RWPE1 (cell line): ENCODE data around the gene SGK1.
"Not testable (repeated sequence)": the region's sequence is repeated elsewhere in the genome, so short reads cannot be mapped to it uniquely, and the experiment has no call there.

Source experiments
- CTCF ChIA-PET: fragments of 350-600 bp; sonication (Branson Sonifier 250); formaldehyde crosslinking; extraction: SDS; loops from one replicate; lab custom pipeline; 2021; lab: Yijun Ruan, JAX
- POLR2A ChIA-PET: fragments of 400-600 bp; formaldehyde crosslinking; extraction: SDS; loops from one replicate; lab custom pipeline; 2020; ENCODE audit warnings: antibody characterized with exemption; ENCODE audit not compliant: low non-redundant PET; lab: Yijun Ruan, JAX
- DNase-seq: peaks from one replicate; pipeline ENCODE4 v3.0.0; 2012; ENCODE audit warnings: low spot score
- H3K27ac ChIP-seq: fragments of 450-650 bp; 2 replicates; pipeline ENCODE4 v1.5.1; 2017
- TF ChIP-seq, protein P1 (sequence below): fragments of 450-650 bp; conservative IDR thresholded peaks from 2 replicates; pipeline ENCODE4 v1.5.1; 2017; ENCODE audit warnings: low read depth, mild to moderate bottlenecking

The SGK1 gene

DNA sequence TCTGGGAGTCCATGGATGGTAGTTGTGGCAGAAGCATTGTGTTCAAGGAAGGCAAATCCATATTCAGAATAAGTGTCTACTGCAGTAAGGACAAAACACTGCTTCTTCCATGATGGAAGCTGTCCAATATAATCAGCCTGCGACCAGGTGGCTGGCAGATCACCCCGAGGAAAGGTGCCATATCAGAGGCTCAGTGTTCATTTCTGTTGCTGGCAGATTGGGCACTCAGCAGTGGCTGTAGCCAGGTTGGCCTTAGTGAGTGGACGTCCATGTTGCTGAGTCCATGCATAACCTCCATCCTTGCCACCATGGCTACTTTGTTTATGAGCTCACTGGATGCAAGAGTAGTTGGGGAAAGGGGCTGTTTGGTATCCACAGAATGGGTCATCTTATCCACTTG is 130.2 kb downstream of the SGK1 start:
- DNase-seq: no peak
- POLR2A ChIA-PET: no interaction called here
- H3K27ac ChIP-seq: no peak overlapping the region
- CTCF ChIA-PET: no interaction called here
- TF ChIP-seq, protein P1, sequence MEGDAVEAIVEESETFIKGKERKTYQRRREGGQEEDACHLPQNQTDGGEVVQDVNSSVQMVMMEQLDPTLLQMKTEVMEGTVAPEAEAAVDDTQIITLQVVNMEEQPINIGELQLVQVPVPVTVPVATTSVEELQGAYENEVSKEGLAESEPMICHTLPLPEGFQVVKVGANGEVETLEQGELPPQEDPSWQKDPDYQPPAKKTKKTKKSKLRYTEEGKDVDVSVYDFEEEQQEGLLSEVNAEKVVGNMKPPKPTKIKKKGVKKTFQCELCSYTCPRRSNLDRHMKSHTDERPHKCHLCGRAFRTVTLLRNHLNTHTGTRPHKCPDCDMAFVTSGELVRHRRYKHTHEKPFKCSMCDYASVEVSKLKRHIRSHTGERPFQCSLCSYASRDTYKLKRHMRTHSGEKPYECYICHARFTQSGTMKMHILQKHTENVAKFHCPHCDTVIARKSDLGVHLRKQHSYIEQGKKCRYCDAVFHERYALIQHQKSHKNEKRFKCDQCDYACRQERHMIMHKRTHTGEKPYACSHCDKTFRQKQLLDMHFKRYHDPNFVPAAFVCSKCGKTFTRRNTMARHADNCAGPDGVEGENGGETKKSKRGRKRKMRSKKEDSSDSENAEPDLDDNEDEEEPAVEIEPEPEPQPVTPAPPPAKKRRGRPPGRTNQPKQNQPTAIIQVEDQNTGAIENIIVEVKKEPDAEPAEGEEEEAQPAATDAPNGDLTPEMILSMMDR: no peak

DNA sequence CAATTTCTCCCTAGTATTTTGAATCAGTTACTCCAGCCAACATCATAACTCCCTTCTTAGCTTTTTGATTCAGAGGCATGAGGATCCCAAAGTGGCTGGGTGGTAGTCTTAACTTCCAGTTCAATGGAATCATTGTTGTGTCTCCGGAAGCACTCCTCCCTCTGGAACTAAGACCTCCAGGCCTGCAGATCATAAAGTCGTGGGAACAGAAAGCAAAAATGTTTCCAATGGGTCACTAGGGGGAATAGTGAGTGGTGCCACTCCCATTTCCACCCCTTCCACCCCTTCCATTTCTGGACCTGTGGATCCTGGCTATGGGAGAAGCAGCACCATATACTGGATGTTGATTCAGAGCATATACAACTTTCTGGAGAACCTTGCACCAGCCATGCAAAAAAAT is 130.8 kb downstream of the SGK1 start:
- ChIA-PET POLR2A (no interaction called here), CTCF (interaction anchor here (0.5 kb wide), 1 partner anchor 1374 kb away, joined by 5 read pairs; no protein-coding TSS in a partner anchor)
- TF ChIP-seq, protein P1: no peak
- H3K27ac ChIP-seq: no peak overlapping the region
- no peak for DNase-seq

GRCh38 chr6:134186355-134186754 is 131.6 kb downstream of the SGK1 start:
- TF ChIP-seq, protein P1: no peak
- no peak for DNase-seq
- POLR2A ChIA-PET: no interaction called here
- no peak overlapping the region for H3K27ac ChIP-seq
- CTCF ChIA-PET: interaction anchor here (0.5 to 0.6 kb wide), 2 partner anchors 637 to 1375 kb away, joined by 3 to 5 read pairs; no protein-coding TSS in a partner anchor

DNA sequence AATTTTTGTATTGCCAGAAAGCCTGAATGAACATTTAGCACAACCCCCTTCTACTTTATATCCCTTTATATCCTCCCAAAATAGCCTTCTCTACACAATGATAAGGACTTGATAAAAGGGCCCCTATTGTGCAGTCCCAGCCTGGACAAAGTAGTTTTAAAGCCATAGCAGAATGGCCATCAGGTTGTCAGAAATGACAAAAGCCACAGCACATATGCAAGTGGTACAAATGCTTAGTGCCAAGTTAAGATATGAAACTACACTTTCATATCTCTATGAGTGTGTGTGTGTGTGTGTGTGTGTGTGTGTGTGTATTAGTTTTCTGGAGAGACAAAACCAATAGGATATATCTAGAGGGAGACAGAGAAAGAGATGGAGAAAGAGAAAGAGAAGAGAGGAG is 132.6 kb downstream of the SGK1 start:
- TF ChIP-seq, protein P1: no peak
- CTCF ChIA-PET: no interaction called here
- POLR2A ChIA-PET: no interaction called here
- DNase-seq: no peak
- no peak overlapping the region for H3K27ac ChIP-seq

DNA sequence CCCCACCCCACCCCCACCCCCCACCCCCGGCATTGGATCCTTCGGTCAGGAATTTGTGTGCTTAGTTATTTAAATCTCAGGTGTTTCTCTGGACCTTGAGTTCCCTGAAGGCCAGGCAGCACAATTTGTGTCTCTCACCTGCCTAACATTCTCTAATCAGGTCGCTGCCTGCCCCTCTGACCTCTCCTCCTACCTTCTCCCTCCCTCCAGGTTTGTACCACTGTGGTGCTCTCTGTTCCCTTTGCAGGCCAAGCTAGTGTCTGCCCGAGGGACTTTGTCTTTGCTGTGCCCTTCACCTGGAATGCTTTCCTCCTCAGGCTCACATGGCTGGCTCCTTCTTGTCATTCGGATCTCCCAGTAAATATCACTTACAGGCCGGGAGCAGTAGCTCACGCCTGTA is 134.1 kb downstream of the SGK1 start:
- no peak for DNase-seq
- POLR2A ChIA-PET: no interaction called here
- TF ChIP-seq, protein P1: no peak

GRCh38 chr6:134182528-134182927 is 135.4 kb downstream of the SGK1 start:
- CTCF ChIA-PET: no interaction called here
- TF ChIP-seq, protein P1: no peak
- no peak overlapping the region for H3K27ac ChIP-seq
- no peak for DNase-seq
- POLR2A ChIA-PET: no interaction called here

More for the DNA sequence above, 134.1 kb downstream of the SGK1 start:
- no peak overlapping the region for H3K27ac ChIP-seq
- CTCF ChIA-PET: no interaction called here

DNA sequence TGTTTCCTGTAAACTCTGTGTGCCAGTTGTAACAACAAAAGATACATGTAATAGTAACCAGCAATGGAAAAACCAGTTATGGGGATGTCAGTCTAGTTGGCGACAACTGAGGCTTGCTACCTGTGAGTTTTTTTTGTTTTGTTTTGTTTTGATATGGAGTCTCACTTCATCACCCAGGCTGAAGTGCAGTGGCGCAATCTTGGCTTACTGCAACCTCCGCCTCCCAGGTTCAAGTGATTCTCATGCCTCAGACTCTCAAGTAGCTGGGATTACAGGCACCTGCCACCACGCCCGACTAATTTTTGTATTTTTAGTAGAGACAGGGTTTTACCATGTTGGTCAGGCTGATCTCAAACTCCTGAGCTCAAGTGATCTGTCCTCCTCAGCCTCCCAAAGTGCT is 136.2 kb downstream of the SGK1 start:
- POLR2A ChIA-PET, CTCF ChIA-PET, H3K27ac ChIP-seq, DNase-seq: not testable (repeated sequence)

- POLR2A ChIA-PET, H3K27ac ChIP-seq, DNase-seq: not testable (repeated sequence)
- CTCF ChIA-PET: interaction anchor here (0.6 kb wide), 1 partner anchor 694 kb away, joined by 5 read pairs; no protein-coding TSS in a partner anchor
These were observed 136.7 kb downstream of the SGK1 start for GRCh38 chr6:134181251-134181650.

- DNase-seq, H3K27ac ChIP-seq, POLR2A ChIA-PET: not testable (repeated sequence)
- CTCF ChIA-PET: interaction anchor here (0.6 kb wide), 1 partner anchor 694 kb away, joined by 5 read pairs; no protein-coding TSS in a partner anchor
These were observed 137.4 kb downstream of the SGK1 start for GRCh38 chr6:134180540-134180939.
